Hepatocyte (in vitro differentiated cells): ENCODE measurements around the gene COMMD3.

Experiments used
- EZH2 ChIP-seq: fragments of 200-600 bp; sonication (generic); IDR thresholded peaks from 2 replicates; pipeline ENCODE4 v1.6.1; 2016; ENCODE audit warnings: antibody characterized with exemption, mild to moderate bottlenecking, borderline replicate concordance
- EZH2phosphoT487 ChIP-seq: fragments of 200-600 bp; sonication (generic); IDR thresholded peaks from one replicate; pipeline ENCODE4 v1.6.1; 2018; ENCODE audit warnings: antibody characterized with exemption, mild to moderate bottlenecking, low read depth, moderate library complexity; ENCODE audit not compliant: unreplicated experiment, severe bottlenecking
- TF ChIP-seq, protein P1 (sequence below): fragments of 200-600 bp; sonication (generic); IDR thresholded peaks from 2 replicates; pipeline ENCODE4 v1.5.1; 2016; ENCODE audit warnings: antibody characterized with exemption, mild to moderate bottlenecking; ENCODE audit not compliant: poor library complexity

DNA sequence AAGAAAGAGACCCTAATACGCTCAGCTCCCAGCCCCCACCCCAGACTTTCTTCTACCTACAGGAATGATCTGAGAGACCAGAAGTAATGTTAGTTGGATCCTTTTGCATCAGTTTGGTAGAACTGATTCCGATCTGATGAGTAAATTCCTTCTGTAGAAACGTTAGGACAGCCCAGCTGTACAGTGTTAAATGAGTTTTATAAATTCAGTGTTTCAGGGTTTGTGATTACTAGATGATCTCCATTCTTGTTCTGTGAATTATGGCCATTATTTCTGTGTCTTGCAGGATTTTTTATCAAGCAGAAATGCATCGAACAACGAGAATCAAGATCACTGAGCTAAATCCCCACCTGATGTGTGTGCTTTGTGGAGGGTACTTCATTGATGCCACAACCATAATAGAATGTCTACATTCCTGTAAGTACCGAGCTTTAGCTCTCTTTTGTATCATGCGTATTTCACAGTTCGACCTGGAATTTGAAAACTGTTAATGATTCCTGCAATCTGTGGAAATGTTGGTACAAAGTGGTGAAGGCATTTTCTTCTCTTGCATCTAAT, 10.0 kb downstream of the COMMD3 start:
- TF ChIP-seq, protein P1, sequence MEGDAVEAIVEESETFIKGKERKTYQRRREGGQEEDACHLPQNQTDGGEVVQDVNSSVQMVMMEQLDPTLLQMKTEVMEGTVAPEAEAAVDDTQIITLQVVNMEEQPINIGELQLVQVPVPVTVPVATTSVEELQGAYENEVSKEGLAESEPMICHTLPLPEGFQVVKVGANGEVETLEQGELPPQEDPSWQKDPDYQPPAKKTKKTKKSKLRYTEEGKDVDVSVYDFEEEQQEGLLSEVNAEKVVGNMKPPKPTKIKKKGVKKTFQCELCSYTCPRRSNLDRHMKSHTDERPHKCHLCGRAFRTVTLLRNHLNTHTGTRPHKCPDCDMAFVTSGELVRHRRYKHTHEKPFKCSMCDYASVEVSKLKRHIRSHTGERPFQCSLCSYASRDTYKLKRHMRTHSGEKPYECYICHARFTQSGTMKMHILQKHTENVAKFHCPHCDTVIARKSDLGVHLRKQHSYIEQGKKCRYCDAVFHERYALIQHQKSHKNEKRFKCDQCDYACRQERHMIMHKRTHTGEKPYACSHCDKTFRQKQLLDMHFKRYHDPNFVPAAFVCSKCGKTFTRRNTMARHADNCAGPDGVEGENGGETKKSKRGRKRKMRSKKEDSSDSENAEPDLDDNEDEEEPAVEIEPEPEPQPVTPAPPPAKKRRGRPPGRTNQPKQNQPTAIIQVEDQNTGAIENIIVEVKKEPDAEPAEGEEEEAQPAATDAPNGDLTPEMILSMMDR = no peak
- TF ChIP-seq EZH2phosphoT487 (no peak), EZH2 (no peak)
